GM19372 (cell line): ENCODE measurements around the gene CCSER1.
"Not testable (repeated sequence)": the region's sequence is repeated elsewhere in the genome, so short reads cannot be mapped to it uniquely, and the experiment has no call there.

ENCODE experiments used
- ATAC-seq: cut with Tn5 transposase; IDR thresholded peaks from one replicate; pipeline ENCODE4 v1.9.1; 2021; ENCODE audit warnings: mild to moderate bottlenecking, low read depth, moderate library complexity; ENCODE audit not compliant: unreplicated experiment

The CCSER1 gene

DNA sequence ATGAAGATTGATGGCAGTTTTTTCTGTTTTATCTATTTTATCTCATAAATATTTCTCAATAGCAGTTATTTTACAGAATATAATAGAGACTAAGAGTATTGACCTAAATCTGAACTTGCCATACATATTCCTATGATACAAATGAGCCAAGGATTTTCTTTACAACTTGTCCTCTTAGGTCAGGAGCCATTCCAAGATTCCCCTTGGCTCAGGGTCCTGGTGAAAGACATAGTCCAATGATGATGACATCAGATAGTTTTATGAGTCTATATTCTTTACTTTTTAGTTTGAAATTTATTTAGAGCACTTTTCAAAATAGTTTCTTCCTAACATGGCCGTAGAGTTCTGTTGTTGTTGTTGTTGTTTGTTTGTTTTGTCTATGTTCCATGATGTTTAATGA, 1307.4 kb downstream of the CCSER1 start:
- ATAC-seq, result no peak

GRCh38 chr4:91436556-91436955, 1309.4 kb downstream of the CCSER1 start:
- ATAC-seq, result no peak

DNA sequence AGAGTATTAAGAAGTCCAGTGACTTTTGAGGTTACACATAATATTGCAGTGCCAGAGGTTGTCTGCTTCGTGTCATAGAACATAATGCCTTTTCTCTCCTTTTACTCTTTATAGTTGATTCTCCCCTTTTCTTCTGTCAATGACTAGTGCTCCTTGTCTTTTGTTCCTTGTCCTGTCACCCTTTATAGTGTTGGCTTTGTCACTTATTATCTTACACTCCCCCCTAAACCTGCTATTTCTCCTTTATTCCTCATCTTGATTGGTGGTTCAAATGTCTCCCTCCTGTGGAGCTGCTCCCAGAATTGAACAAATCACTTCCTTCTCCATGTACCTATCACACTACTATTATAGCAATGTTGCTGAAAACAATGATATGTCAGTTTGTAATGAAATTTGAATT, 1320.0 kb downstream of the CCSER1 start:
- ATAC-seq, result no peak

DNA sequence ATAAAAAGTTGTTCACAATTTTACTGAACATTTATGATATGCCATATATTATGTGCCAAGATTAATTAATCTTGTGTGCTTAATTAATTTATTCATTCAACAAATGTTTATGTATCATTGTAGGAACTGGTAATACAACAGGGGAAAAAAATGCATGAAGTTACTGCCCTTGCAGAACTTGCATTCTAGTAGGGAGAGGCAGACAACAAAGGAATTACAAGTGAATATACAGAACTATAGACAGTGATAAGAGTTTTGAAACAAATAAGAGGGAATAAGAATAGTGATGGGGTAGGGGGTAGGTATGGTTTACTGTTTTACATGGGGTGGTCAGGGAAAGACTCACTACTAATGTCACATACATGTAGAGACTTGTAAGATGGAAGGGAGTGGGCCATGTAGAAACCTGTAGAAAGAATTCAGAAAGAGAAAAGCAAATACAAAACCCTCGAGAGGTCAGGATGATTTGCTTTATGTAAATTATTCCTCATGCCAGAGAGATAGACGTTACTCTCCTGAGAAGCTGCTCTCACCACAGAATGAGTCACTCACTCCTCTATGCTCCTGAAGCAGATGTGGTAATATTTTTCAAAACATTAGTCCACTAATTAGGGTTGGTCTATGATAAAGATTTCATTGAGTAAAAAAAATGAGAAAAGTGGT, 1321.6 kb downstream of the CCSER1 start:
- no peak for ATAC-seq

- ATAC-seq, result no peak
These were observed 1326.9 kb downstream of the CCSER1 start for GRCh38 chr4:91454111-91454510.

DNA sequence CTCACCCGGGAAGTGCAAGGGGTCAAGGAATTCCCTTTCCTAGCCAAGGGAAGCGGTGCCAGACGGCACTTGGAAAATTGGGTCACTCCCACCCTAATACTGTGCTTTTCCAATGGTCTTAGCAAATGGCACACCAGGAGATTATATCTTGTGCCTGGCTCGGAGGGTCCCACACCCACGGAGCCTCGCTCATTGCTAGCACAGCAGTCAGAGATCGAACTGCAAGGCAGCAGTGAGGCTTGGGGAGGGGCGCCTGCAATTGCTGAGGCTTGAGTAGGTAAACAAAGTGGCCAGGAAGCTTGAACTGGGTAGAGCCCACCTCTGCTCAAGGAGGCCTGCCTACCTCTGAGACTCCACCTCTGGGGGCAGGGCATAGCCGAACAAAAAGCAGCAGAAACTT, 1335.4 kb downstream of the CCSER1 start:
- ATAC-seq, result not testable (repeated sequence)

DNA sequence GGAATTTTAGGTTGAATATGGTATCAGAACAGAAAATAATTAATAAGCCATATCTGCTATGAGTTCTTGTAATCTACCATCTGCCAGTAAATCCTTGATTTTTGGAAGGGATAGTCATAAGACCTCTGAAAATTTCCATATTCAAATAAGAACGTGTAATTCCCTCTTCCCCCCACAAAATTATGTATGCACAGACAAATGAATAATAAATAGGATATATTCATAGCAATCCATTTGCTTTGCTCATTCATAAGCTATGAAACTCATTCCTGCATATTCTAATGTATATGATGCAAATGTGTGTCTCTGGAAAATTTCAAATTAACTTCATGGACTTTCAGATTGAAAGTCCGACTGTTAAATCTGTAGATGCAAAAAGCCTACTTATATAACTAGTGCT, 1343.5 kb downstream of the CCSER1 start:
- no peak for ATAC-seq

- ATAC-seq, result no peak
These were observed 1344.1 kb downstream of the CCSER1 start for GRCh38 chr4:91471280-91471679.

DNA sequence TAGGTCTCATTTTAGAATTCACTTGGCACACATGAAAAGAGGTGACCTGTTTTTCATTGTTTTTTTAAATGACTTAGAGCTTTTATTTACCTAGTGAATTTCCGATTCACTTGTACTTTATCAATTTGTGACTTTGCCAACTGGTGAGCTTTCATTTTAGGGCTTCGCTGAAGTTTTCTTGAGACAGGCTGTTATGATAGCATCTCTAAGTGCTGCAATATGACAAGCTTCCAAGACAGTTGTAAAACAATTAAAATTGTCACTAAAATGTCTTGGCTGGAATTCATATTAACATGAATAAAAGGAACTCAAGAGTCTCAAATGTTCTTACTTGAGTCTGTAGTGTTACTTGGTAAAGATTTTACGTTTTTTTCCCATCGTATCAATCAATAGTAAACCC, 1344.9 kb downstream of the CCSER1 start:
- ATAC-seq, result no peak

DNA sequence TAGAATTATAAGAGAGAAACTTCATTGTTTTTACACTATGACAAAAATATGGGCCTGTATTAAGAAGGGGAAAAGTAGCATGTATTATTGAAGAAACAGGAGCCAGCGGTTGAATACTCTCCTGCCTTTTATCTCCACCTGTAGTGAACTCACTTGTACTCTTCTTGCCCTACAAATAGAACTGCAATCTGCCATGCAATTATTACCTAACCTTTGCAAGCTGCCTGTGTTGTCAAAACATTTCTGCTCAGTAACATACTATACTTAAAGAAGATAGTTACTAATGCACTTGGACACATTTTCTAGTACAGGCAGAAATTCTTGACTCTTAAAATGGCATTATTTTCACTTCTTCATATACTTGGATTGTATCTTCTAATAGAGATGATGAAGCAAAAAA, 1358.2 kb downstream of the CCSER1 start:
- no peak for ATAC-seq

GRCh38 chr4:91488946-91489345, 1361.8 kb downstream of the CCSER1 start:
- no peak for ATAC-seq

DNA sequence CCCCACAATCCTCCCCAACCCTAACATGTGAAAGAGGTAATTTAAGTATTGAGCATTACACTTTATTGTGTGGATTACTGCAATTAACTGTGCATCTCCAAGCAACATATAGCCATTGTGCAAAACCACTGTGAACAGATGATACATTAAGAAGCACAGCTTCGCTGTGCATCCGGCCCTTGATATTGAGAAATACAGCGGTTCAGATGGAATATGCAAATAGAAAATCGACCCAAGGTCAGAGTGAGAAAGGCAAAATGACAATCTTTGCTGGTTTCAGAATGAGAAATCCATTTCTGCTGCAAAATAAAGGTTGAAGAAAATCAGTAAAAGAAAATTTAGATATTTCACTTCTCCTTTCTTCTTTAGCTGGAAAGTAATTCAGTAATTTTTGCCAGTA, 1370.7 kb downstream of the CCSER1 start:
- ATAC-seq, result peak; percentile 68

DNA sequence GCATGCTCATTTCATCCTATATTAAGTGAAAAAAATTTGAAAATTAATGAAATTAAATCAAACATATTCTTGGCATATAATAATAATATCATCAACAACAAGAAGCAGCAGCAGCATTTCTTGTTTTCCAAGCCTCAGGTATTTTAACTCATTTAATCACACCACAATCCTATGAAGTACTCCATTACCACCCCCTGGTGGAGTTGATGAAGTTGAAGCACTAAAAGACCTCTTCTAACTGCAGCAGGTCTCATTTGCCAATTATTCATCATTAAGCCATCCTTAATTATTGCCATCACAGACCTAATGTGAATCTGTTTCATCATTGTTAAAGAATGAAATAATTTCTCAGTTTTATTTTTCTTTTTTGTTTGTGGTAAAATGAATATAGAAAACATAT, 1375.2 kb downstream of the CCSER1 start:
- no peak for ATAC-seq

GRCh38 chr4:91513326-91513725, 1386.1 kb downstream of the CCSER1 start:
- no peak for ATAC-seq

GRCh38 chr4:91519155-91519554, 1392.0 kb downstream of the CCSER1 start:
- no peak for ATAC-seq

GRCh38 chr4:91525621-91526020, 1398.4 kb downstream of the CCSER1 start:
- no peak for ATAC-seq

- ATAC-seq, result no peak
These were observed 1399.9 kb downstream of the CCSER1 start for GRCh38 chr4:91527056-91527455.

- ATAC-seq, result no peak
These were observed 1440.4 kb downstream of the CCSER1 start for GRCh38 chr4:91567594-91567993.

- no peak for ATAC-seq
These were observed 1450.7 kb downstream of the CCSER1 start for GRCh38 chr4:91577864-91578263.

GRCh38 chr4:91590260-91590659, 1463.1 kb downstream of the CCSER1 start:
- no peak for ATAC-seq

DNA sequence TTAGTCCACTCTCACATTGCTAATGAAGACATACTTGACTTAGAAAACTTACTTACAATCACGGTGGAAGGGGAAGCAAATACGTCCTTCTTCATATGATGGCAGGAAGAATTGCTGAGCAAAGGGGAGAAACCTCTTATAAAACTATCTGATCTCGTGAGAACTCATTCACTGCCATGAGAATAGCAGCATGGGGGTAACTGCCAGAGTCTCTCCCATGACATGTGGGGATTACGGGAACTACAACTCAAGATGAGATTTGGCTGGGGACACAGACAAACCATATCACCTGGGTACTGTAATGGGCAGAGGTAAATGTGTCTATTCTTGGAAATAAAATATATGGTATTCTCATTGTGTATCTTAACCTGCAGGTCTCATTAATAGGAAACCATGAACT, 1464.9 kb downstream of the CCSER1 start:
- ATAC-seq, result no peak

GRCh38 chr4:91596718-91597117, 1469.5 kb downstream of the CCSER1 start:
- ATAC-seq, result no peak

- no peak for ATAC-seq
These were observed 1471.5 kb downstream of the CCSER1 start for GRCh38 chr4:91598696-91599095.
